ENCODE data around the gene RANBP17.

Gene RANBP17
- long read RNA-seq, partial matches to known transcripts: 4 of 16 reads
- long read RNA-seq, other reads (novel, unspliced or antisense): 9 of 16 reads

DNA sequence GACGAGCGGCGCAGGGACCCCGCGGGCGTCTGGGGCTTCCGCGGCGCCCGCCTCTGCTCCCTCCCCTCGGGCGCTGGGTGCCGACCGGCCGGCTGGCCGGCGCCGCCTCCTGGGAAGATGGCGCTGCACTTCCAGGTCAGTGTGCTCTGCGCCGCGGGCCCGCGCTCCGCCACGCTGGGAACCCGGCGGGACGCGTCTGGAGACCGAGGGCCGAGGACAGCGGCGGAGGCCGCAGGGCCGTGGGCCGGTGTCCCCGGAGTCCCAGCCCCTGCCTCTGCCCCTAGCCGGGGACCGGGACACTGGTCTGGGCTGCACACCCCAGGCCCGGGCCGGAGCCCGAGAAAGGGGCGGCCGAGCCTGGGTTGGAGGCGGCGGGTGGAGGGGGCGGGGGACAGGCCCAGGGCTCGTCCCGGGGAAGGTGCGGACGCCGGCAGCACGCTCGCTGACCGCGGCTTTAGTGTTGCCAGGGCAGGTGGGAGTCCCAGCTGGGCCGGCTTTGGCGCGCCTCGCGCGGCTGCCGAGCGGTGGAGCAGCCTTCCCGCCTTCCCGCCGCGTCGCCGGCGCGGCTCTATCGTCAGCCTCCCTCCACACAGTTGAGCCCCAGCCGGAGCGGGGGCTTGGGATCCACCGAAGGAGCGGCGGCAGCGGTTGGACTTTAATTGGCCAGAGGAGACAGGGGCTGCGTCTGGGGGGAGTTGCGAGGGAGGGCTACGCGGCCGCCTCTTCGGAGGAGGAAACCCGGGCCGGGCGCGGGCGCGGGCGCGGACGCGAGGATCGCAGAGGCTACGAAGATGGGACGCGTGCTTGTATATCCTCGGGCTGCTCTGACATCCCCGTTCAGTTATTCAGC, at the start of gene RANBP17:
TSS of gene RANBP17 (plus strand) at position 102 of the 850 bp plus-strand sequence.
- TF ChIP-seq POLR2AphosphoS5 (IDR thresholded peaks at IDR 0.05; ENCODE audit: low read depth) (no peak), REST (IDR thresholded peaks at IDR 0.05; ENCODE audit: insufficient replicate concordance, low read depth) (no peak), CTCF (IDR thresholded peaks at IDR 0.05; ENCODE audit: insufficient read depth, low read length) (no peak), SPI1 (IDR thresholded peaks at IDR 0.05; ENCODE audit: borderline replicate concordance, low read depth) (no peak), GABPA (IDR thresholded peaks at IDR 0.05; ENCODE audit: low read depth) (no peak)
- Histone ChIP-seq H3K27ac (replicated peaks) (no peak within 1 kb of the TSS), H3K4me3 (replicated peaks; ENCODE audit: insufficient read depth, low read length) (peak within 1 kb of the TSS; percentile 54), H3K27me3 (ENCODE audit: insufficient read depth, poor library complexity, severe bottlenecking) (peaks cover 21% of the 10 kb centered on the region)
- DNase-seq (ENCODE audit: low read depth in 1 of 2, low spot score in 1 of 2): peak in 1 of 2 experiments; percentile 21

GRCh38 chr5:170813231-170813630, 48.6 kb upstream of the RANBP17 start:
- DNase-seq (ENCODE audit: low read depth in 1 of 2, low spot score in 1 of 2): no peak
- no peak for TF ChIP-seq GABPA (IDR thresholded peaks at IDR 0.05; ENCODE audit: low read depth)
- no peak for TF ChIP-seq POLR2AphosphoS5 (IDR thresholded peaks at IDR 0.05; ENCODE audit: low read depth)
- TF ChIP-seq CTCF (IDR thresholded peaks at IDR 0.05; ENCODE audit: insufficient read depth, low read length): no peak
- TF ChIP-seq SPI1 (IDR thresholded peaks at IDR 0.05; ENCODE audit: borderline replicate concordance, low read depth): no peak
- TF ChIP-seq REST (IDR thresholded peaks at IDR 0.05; ENCODE audit: insufficient replicate concordance, low read depth): no peak
- H3K27me3 ChIP-seq (ENCODE audit: insufficient read depth, poor library complexity, severe bottlenecking): no peaks in the 10 kb centered on the region
- no peak overlapping the region for H3K4me3 ChIP-seq (replicated peaks; ENCODE audit: insufficient read depth, low read length)
- H3K27ac ChIP-seq (replicated peaks): no peak overlapping the region

DNA sequence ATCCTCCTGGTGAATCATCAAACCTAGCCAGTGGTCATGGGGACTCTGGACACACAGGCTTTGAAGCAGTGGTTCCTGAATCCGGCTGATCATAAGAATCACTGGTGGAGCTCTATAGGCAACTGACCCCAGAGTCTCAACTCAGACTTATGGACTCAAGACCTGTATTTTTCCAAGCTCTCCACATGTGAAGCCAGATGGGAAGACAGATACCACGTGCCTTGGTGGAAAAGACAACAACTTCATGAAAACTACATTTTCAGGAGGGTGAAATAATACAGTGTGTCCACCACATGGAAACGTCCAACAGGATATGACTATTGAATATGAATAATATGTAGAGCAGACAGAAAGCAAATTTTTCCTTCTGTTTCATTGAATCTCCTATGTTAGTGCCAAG, 44.6 kb upstream of the RANBP17 start:
- H3K27ac ChIP-seq (replicated peaks): no peak overlapping the region
- TF ChIP-seq POLR2AphosphoS5 (IDR thresholded peaks at IDR 0.05; ENCODE audit: low read depth) (no peak), CTCF (IDR thresholded peaks at IDR 0.05; ENCODE audit: insufficient read depth, low read length) (no peak), SPI1 (IDR thresholded peaks at IDR 0.05; ENCODE audit: borderline replicate concordance, low read depth) (no peak), GABPA (IDR thresholded peaks at IDR 0.05; ENCODE audit: low read depth) (no peak), REST (IDR thresholded peaks at IDR 0.05; ENCODE audit: insufficient replicate concordance, low read depth) (no peak)
- H3K4me3 ChIP-seq (replicated peaks; ENCODE audit: insufficient read depth, low read length): no peak overlapping the region
- H3K27me3 ChIP-seq (ENCODE audit: insufficient read depth, poor library complexity, severe bottlenecking): no peaks in the 10 kb centered on the region
- no peak for DNase-seq (ENCODE audit: low read depth in 1 of 2, low spot score in 1 of 2)

Data from HL-60 (cell line).